Activated naive CD4-positive, alpha-beta T cell treated with anti-CD3 and anti-CD28 coated beads, Interleukin-2, amount 50 U/mL, for 72 hours (primary cell): ENCODE data around the gene ADAMTS8. TPM values are rescaled to one million over a fixed set of nuclear protein-coding genes. Genes with fewer than 3 reads are reported as not detected.

Experiments used
- ATAC-seq, 2 donors: fragments of 150-1000 bp; cut with Tn5 transposase; 2 replicates each; pipeline ENCODE4 v1.10.0; 2021; ENCODE audit warnings: mild to moderate bottlenecking in 2 of 2, moderate library complexity in 2 of 2
- DNase-seq, 2 donors: peaks; one replicate each; pipeline ENCODE4 v3.0.0; 2021 to 2022; ENCODE audit warnings: low spot score in 2 of 2
- H3K27ac Mint-ChIP-seq, 2 donors: one replicate each; pipeline ENCODE4 v1.8.0; 2022; ENCODE audit warnings: mild to moderate bottlenecking in 2 of 2, mixed read lengths in 2 of 2
- H3K36me3 Mint-ChIP-seq, 2 donors: one replicate each; pipeline ENCODE4 v1.8.0; 2022; ENCODE audit warnings: mixed read lengths in 2 of 2
- H3K9me3 Mint-ChIP-seq, 2 donors: one replicate each; pipeline ENCODE4 v1.8.0; 2022; ENCODE audit warnings: mixed read lengths in 2 of 2
- total RNA-seq, 2 donors: library from RNA; stranded (reverse); gene quantifications; one replicate each; pipeline ENCODE4 v1.2.3, GENCODE V29; 2022

Gene ADAMTS8
- total RNA-seq, 2 donors from 2014 or later: not detected

DNA sequence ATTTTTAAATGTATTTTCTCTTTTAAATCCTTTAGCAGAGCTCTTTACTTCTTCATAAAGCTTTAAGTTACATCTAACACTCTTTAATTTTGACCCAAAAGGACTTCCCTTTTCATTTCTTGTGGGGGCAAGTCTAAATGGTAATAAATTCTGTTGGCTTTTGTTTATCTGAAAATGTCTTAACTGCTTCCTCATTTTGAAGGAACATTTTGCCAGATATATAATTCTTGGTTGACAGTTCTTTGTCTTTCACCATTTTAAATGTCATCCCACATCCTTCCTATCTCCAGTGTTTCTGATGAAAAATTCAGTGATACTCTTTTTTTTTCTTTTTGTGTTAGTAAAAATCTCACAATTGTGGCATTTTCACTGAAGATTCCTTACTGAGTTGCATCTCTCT is 69.0 kb downstream of the ADAMTS8 start:
- Mint-ChIP-seq H3K9me3 (peaks cover 19 to 26% of the 10 kb centered on the region in 2 donors), H3K36me3 (peaks cover 12 to 28% of the 10 kb centered on the region in 2 donors), H3K27ac (no peak overlapping the region)
- ATAC-seq (no peak), DNase-seq (no peak)

DNA sequence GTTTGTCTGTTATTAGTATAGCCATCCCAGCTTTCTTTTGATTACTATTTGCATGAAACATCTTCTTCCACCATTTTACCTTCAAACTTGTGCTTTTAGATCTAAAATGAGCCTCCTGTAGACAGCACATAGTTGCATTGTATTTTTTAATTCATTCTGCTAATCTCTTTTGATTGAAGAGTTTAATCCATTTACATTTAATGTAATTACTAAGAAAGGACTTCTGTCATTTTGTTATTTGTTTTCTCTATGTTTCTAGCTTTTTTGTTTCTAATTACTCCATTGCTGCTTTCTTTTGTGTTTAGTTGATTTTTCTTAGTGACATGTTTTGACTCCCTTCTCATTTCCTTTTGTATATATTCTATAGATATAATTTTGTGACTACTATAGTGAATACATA is 70.0 kb downstream of the ADAMTS8 start:
- ATAC-seq (no peak), DNase-seq (no peak)
- Mint-ChIP-seq H3K9me3 (peaks cover 19 to 26% of the 10 kb centered on the region in 2 donors), H3K36me3 (peaks cover 18 to 28% of the 10 kb centered on the region in 2 donors), H3K27ac (no peak overlapping the region)

Other genes starting within 250 kb of the ADAMTS8 start
- gene ZBTB44, start 113.7 kb downstream of the ADAMTS8 start, total RNA-seq: 10 to 100 TPM; 43.4 to 47.2 TPM
- gene ADAMTS15, start 20.0 kb upstream of the ADAMTS8 start, total RNA-seq: not detected